Neural cell (in vitro differentiated cells): ENCODE measurements around the gene CPPED1. TPM values are rescaled to one million over a fixed set of nuclear protein-coding genes. Genes with fewer than 3 reads are reported as not detected.

ENCODE experiments used
- H2AFZ ChIP-seq: fragments of 200-600, 300-800 bp; sonication (generic), shearing (Covaris generic); 2 replicates; pipeline ENCODE4 v1.6.0; 2014; ENCODE audit warnings: low read depth, mild to moderate bottlenecking, antibody characterized with exemption, low read length, moderate library complexity
- H3F3A ChIP-seq: fragments of 200-600 bp; shearing (Covaris generic); 2 replicates; pipeline ENCODE4 v1.6.1; 2016; ENCODE audit warnings: mild to moderate bottlenecking, moderate library complexity, mixed read lengths, antibody characterized with exemption, low read length; ENCODE audit not compliant: insufficient read depth, poor library complexity, severe bottlenecking
- H3K27ac ChIP-seq: fragments of 200-600, 300-800 bp; sonication (generic), shearing (Covaris generic); 2 replicates; pipeline ENCODE4 v1.5.1; 2014; ENCODE audit warnings: mild to moderate bottlenecking, low read length, moderate library complexity
- H3K27me3 ChIP-seq: fragments of 300-800, 200-600 bp; sonication (generic), shearing (Covaris generic); 2 replicates; pipeline ENCODE4 v1.6.0; 2014; ENCODE audit warnings: mild to moderate bottlenecking, low read depth, low read length, moderate library complexity; ENCODE audit not compliant: insufficient read depth
- H3K36me3 ChIP-seq: fragments of 300-800, 200-600 bp; sonication (generic), shearing (Covaris generic); 2 replicates; pipeline ENCODE4 v1.5.1; 2014; ENCODE audit warnings: mild to moderate bottlenecking, antibody characterized with exemption, low read length, moderate library complexity; ENCODE audit not compliant: insufficient read depth
- H3K4me2 ChIP-seq: fragments of 300-800, 200-600 bp; sonication (generic), shearing (Covaris generic); 2 replicates; pipeline ENCODE4 v1.6.0; 2014; ENCODE audit warnings: mild to moderate bottlenecking, low read length
- H3K4me3 ChIP-seq: fragments of 300-800, 200-600 bp; sonication (generic), shearing (Covaris generic); 2 replicates; pipeline ENCODE4 v1.5.1; 2014; ENCODE audit warnings: mild to moderate bottlenecking, low read length, moderate library complexity
- H3K79me2 ChIP-seq: fragments of 200-600 bp; shearing (Covaris generic); replicated peaks from 2 replicates; pipeline ENCODE4 v1.6.0; 2014; ENCODE audit warnings: mild to moderate bottlenecking, low read length, moderate library complexity; ENCODE audit not compliant: insufficient read depth
- H3K9ac ChIP-seq: fragments of 300-800, 200-600 bp; sonication (generic), shearing (Covaris generic); 2 replicates; pipeline ENCODE4 v1.6.1; 2016; ENCODE audit warnings: mild to moderate bottlenecking, low read length, mixed read lengths
- H3K9me2 ChIP-seq: fragments of 200-600 bp; shearing (Covaris generic); 2 replicates; pipeline ENCODE4 v1.6.1; 2016; ENCODE audit warnings: mild to moderate bottlenecking, low read length, mixed read lengths; ENCODE audit not compliant: insufficient read depth
- H3K9me3 ChIP-seq: fragments of 200-600, 300-800 bp; sonication (generic), shearing (Covaris generic); 2 replicates; pipeline ENCODE4 v1.6.1; 2016; ENCODE audit warnings: mild to moderate bottlenecking, mixed run types, low read length, moderate library complexity, mixed read lengths
- H4K20me1 ChIP-seq: fragments of 200-600 bp; shearing (Covaris generic); 2 replicates; pipeline ENCODE4 v1.6.1; 2016; ENCODE audit warnings: mild to moderate bottlenecking, mixed run types; ENCODE audit not compliant: insufficient read depth
- EP300 ChIP-seq: fragments of 450-650 bp; conservative IDR thresholded peaks from 2 replicates; pipeline ENCODE4 v1.6.1; 2014; ENCODE audit warnings: antibody characterized with exemption, mild to moderate bottlenecking, moderate library complexity; ENCODE audit not compliant: poor library complexity, severe bottlenecking
- EZH2 ChIP-seq: fragments of 200-600, 300-800 bp; shearing (Covaris generic), sonication (generic); IDR thresholded peaks from 2 replicates; pipeline ENCODE4 v1.6.1; 2014; ENCODE audit warnings: antibody characterized with exemption, low read length, borderline replicate concordance, mild to moderate bottlenecking; ENCODE audit not compliant: insufficient read depth, poor library complexity, severe bottlenecking
- MXI1 ChIP-seq: fragments of 450-650 bp; conservative IDR thresholded peaks from 2 replicates; pipeline ENCODE4 v1.6.1; 2014; ENCODE audit warnings: antibody characterized with exemption, mild to moderate bottlenecking; ENCODE audit not compliant: poor library complexity, severe bottlenecking
- POLR2AphosphoS5 ChIP-seq: IDR thresholded peaks from 2 replicates; pipeline ENCODE4 v1.6.1; 2012
- RAD21 ChIP-seq: fragments of 450-650 bp; conservative IDR thresholded peaks from 2 replicates; pipeline ENCODE4 v1.6.1; 2014; ENCODE audit warnings: antibody characterized with exemption, mild to moderate bottlenecking, moderate library complexity
- REST ChIP-seq: IDR thresholded peaks from 2 replicates; pipeline ENCODE4 v1.6.1; 2012; ENCODE audit warnings: borderline replicate concordance
- SMC3 ChIP-seq: fragments of 450-650 bp; conservative IDR thresholded peaks from 2 replicates; pipeline ENCODE4 v1.6.1; 2014; ENCODE audit warnings: antibody characterized with exemption, mild to moderate bottlenecking, moderate library complexity; ENCODE audit not compliant: poor library complexity
- TAF1 ChIP-seq: IDR thresholded peaks from 2 replicates; pipeline ENCODE4 v1.6.1; 2012; ENCODE audit warnings: low read depth
- polyA plus RNA-seq: library from polyadenylated mRNA; depleted of rRNA; stranded (reverse); fragments of >200 nt; gene quantifications from 2 replicates; pipeline ENCODE4 v1.2.3, GENCODE V29; 2014
- TF ChIP-seq, protein P1 (sequence below): fragments of 450-650 bp; IDR thresholded peaks from 2 replicates; pipeline ENCODE4 v1.5.1; 2014; ENCODE audit warnings: antibody characterized with exemption, mild to moderate bottlenecking, moderate library complexity; ENCODE audit not compliant: poor library complexity, severe bottlenecking

CPPED1 gene
- polyA plus RNA-seq, 1 donor from 2014 or later: 2.5 TPM

DNA sequence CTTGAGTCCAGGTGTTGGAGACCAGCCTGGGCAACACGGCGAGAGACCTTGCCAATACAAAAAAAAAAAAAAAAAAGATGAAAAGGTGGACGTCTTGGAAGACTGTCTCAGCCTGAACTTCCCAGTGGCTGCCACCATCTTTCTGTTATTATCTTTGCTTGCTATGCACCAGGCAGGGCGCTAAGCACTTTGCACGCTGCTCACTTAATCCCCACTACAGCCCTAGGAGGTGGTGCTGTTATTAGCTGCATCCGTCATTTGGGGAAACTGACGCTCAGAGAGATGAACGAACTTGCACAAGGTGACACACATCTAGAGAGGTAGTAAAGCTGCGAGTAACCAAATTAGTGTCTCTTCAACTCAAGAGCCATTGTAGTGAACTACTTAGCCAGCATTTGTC, 708 bp upstream of the CPPED1 start:
- no peaks in the 10 kb centered on the region for H3K27me3 ChIP-seq
- H4K20me1 ChIP-seq: no peaks in the 10 kb centered on the region
- H3K9ac ChIP-seq: no peak overlapping the region
- no peak overlapping the region for H3K27ac ChIP-seq
- no peak overlapping the region for H2AFZ ChIP-seq
- H3K36me3 ChIP-seq: no peaks in the 10 kb centered on the region
- no peak overlapping the region for H3K4me2 ChIP-seq
- H3K9me3 ChIP-seq: no peaks in the 10 kb centered on the region
- no peaks in the 10 kb centered on the region for H3K9me2 ChIP-seq
- TF ChIP-seq MXI1: no peak
- TF ChIP-seq RAD21: no peak
- no peak for TF ChIP-seq POLR2AphosphoS5
- no peak for TF ChIP-seq EZH2
- no peak for TF ChIP-seq TAF1
- TF ChIP-seq SMC3: no peak
- no peak for TF ChIP-seq EP300
- no peaks in the 10 kb centered on the region for H3F3A ChIP-seq
- no peaks in the 10 kb centered on the region for H3K79me2 ChIP-seq
- peak overlapping the region; percentile 84 for H3K4me3 ChIP-seq

GRCh38 chr16:12802661-12803060, 1.0 kb downstream of the CPPED1 start:
- peak overlapping the region; percentile 88 for H2AFZ ChIP-seq
- no peak overlapping the region for H3K4me2 ChIP-seq
- no peaks in the 10 kb centered on the region for H3F3A ChIP-seq
- no peak overlapping the region for H3K9ac ChIP-seq
- H3K9me2 ChIP-seq: no peaks in the 10 kb centered on the region
- H4K20me1 ChIP-seq: no peaks in the 10 kb centered on the region
- H3K4me3 ChIP-seq: peak overlapping the region; percentile 84
- no peaks in the 10 kb centered on the region for H3K27me3 ChIP-seq
- no peaks in the 10 kb centered on the region for H3K9me3 ChIP-seq
- no peaks in the 10 kb centered on the region for H3K79me2 ChIP-seq
- no peak overlapping the region for H3K27ac ChIP-seq
- TF ChIP-seq SMC3 (no peak), TAF1 (no peak), MXI1 (no peak), EP300 (no peak), RAD21 (no peak), REST (no peak), EZH2 (no peak), POLR2AphosphoS5 (no peak)
- TF ChIP-seq, protein P1, sequence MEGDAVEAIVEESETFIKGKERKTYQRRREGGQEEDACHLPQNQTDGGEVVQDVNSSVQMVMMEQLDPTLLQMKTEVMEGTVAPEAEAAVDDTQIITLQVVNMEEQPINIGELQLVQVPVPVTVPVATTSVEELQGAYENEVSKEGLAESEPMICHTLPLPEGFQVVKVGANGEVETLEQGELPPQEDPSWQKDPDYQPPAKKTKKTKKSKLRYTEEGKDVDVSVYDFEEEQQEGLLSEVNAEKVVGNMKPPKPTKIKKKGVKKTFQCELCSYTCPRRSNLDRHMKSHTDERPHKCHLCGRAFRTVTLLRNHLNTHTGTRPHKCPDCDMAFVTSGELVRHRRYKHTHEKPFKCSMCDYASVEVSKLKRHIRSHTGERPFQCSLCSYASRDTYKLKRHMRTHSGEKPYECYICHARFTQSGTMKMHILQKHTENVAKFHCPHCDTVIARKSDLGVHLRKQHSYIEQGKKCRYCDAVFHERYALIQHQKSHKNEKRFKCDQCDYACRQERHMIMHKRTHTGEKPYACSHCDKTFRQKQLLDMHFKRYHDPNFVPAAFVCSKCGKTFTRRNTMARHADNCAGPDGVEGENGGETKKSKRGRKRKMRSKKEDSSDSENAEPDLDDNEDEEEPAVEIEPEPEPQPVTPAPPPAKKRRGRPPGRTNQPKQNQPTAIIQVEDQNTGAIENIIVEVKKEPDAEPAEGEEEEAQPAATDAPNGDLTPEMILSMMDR: no peak
- H3K36me3 ChIP-seq: no peaks in the 10 kb centered on the region

DNA sequence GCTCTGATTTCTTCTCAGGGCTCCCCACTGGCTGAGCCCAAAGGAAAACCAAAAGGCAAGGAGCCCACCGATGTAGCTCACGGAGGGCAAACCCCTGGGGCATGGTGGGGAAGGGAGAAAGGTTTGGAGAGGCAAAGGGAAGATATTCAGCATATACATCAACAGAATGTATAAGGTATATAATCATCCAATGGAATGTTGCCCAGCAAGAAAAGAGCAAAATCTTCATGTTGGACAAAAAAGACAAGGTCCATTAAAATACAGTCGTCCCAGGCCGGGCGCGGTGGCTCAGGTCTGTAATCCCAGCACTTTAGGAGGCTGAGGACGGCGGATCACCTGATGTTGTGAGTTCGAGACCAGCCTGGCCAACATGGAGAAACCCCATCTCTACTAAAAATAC, 1.6 kb downstream of the CPPED1 start:
- Histone ChIP-seq H3K4me2 (no peak overlapping the region), H3F3A (no peaks in the 10 kb centered on the region), H3K4me3 (no peak overlapping the region), H4K20me1 (no peaks in the 10 kb centered on the region), H3K9me3 (no peaks in the 10 kb centered on the region), H3K79me2 (no peaks in the 10 kb centered on the region), H2AFZ (no peak overlapping the region), H3K9me2 (no peaks in the 10 kb centered on the region), H3K27ac (no peak overlapping the region), H3K9ac (no peak overlapping the region), H3K36me3 (no peaks in the 10 kb centered on the region), H3K27me3 (no peaks in the 10 kb centered on the region)
- TF ChIP-seq EP300 (no peak), SMC3 (no peak), EZH2 (no peak), MXI1 (no peak), REST (no peak), RAD21 (no peak), TAF1 (no peak), POLR2AphosphoS5 (no peak)
- TF ChIP-seq, protein P1: no peak
